ENCODE data around the gene PPFIBP2.

Gene PPFIBP2

GRCh38 chr11:7513234-7514098, at the start of gene PPFIBP2:
PPFIBP2 (plus strand) TSS chr11:7513999; CDS start chr11:7549476, 35,477 bp downstream.
- peak; percentile 15 to 55 for DNase-seq

DNA sequence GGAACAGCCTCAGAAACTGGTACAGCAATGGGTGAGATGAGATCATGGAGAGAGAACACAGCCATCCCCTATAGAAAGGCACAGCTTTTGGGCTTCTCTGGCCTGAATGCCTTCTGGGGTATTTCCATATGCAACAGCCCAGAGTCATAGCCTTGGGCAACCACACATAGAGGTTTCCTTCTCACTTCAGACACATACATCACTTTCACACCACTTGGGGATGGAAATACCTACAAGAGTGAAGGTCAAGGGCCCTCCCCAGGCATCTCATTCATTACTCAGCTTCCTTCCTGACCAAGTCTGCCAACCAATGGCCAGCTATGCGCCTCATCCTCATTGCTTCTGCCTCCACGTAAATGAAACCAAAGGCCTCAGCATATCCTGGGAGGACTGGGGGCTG, 46.1 kb upstream of the PPFIBP2 start:
- no peak for DNase-seq

- DNase-seq: no peak
Observed at GRCh38 chr11:7469351-7469865, 44.4 kb upstream of the PPFIBP2 start.

- DNase-seq: no peak
Observed at GRCh38 chr11:7471071-7471470, 42.7 kb upstream of the PPFIBP2 start.

- no peak for DNase-seq
Observed at GRCh38 chr11:7473717-7474116, 40.1 kb upstream of the PPFIBP2 start.

DNA sequence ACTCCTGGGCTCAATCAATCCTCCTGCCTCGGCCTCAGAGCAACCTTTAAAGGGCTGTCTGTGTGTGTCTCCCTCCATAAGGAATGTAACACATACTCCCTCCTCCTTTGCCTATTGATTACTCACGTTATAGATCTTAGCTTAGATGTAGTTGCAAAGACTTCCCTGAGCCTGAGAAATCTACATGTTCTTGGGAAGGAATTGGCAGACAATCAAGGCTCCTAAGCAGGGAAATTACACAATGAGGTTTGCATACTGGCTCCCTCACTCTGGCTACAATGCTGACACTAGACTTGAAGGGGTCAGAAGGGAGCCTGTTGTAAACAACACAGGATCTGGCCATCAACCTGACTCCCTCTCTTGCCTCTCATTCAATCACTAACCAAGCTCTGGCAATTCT, 33.7 kb upstream of the PPFIBP2 start:
- DNase-seq: no peak

- no peak for DNase-seq
Observed at GRCh38 chr11:7484131-7484530, 29.7 kb upstream of the PPFIBP2 start.

DNA sequence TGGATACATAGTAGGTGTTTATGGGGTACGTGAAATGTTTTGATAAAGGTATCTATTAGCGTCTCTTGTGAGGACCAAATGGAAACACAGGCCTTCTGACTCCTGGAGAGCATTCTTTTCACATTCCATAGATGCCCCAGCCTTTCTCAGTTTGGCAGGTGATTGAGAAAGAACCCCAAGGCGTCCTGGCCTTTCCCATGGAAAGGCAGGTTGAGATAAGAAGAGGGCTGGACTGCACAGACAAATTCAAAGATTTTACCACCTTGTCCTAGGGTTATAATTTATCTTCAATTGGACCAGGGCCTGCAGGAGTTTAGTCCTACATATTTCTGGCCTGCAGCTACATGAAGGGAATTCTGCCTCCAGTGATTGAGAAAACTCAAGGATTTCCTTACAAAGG, 29.2 kb upstream of the PPFIBP2 start:
- no peak for DNase-seq

DNA sequence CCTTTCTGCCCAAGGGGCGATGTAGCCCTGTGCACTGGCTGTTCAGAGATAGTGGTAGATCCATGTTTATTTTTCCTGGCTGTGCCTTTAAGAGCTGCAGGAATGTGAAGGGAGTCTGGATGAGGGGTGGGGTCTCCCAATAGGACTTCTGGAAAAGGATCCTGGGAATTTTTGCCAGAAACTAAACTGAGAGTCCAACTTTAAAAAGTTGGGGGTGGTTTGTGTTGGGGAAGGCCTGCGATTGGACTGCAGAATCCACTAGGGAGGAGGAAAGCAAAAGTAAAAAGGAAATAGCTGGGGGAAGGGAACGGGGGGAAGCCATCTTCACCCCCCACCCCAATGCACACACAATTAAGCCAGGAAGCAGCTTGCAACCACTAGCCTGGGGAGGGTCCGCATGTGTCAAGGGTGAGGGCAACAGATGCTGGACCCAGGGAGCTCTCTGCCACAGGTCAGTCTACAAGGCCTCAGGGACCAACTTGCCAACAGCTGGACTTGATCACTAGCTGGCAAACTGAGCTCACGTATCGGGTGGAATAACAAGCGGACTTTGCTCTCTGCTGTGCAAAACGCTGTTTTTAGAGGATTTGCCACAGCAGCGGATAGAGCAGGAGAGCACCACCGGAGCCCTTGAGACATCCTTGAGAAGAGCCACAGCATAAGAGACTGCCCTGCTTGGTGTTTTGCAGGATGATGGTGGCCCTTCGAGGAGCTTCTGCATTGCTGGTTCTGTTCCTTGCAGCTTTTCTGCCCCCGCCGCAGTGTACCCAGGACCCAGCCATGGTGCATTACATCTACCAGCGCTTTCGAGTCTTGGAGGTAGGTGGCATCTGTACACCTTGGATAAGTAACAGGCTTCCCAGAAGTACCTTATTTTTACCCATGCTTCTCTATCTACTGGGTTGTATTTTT, 28.4 kb upstream of the PPFIBP2 start, which contains the start of gene OLFML1:
OLFML1 (plus strand) TSS at position 321 of the 912 bp plus-strand sequence; CDS start at position 691, 370 bp downstream.
- DNase-seq: no peak

DNA sequence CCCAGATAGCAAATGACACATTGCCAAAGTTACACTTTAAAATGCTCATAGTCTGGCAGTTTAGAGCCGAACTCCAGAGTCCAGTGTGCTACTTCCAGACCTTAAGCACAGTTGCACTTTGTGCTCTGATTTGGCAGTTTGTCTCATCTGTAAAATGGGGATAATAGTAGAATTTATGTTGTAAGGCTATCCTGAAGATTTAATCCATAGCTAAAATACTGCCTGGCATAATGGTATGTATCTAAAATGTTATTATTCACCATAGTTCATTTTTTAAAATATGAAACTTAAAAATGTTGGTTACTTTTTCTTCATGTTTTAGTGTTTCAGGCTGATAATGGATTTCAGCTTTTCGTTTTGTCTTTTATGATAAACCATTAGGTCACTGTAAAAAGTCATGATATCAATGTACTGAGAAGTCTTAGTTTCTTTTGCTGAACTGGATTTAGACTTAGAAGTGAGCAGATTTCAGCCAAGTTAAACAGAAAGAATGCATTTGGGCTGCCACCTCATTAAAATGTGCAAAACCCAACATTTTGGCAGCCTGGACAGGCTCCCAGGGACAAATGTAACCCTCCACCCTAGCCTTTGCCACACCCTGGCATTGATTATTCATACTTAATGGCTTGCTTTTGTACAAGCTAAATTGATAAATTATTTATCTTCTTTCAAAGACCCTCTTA, 27.6 kb upstream of the PPFIBP2 start:
- DNase-seq: no peak

DNA sequence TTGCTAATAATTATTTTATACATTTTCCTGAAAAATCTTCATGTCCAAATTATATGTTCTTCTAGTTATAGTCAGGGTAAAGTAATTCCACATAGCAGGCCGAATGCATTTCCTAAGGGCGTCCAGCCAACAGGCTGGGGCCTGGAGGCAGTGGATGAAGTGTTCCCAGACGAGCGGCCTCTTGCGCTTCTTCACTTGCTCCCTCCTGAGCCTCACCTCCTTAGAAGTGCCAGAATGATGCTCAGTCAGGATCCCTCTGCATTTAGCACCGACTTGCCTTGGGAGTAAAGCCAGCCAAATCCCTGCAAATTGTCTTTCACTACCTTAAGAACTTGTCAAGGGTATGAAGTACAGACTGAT, 27.0 kb upstream of the PPFIBP2 start:
- no peak for DNase-seq

- no peak for DNase-seq
Observed at GRCh38 chr11:7487360-7487759, 26.4 kb upstream of the PPFIBP2 start.

DNA sequence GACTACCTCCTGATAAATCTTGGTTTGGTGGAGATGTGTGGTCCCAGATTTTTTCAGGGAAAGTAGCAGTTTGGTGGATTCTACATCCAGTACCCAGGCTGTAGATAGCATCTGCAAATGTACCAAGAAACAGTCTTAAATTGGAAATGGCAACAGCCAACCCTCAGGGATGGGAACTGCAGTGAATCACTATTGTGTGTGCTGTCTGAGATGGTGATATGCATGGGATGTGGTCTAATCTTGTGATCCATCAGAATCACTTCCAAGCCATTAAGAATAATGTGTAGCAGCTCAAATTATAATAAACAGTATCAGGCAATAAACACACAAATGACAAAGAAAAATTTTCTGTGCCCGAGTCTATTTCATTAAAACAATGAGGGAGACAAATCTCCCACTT, 25.1 kb upstream of the PPFIBP2 start:
- DNase-seq: no peak

- DNase-seq: no peak
Observed at GRCh38 chr11:7489376-7489775, 24.4 kb upstream of the PPFIBP2 start.

DNA sequence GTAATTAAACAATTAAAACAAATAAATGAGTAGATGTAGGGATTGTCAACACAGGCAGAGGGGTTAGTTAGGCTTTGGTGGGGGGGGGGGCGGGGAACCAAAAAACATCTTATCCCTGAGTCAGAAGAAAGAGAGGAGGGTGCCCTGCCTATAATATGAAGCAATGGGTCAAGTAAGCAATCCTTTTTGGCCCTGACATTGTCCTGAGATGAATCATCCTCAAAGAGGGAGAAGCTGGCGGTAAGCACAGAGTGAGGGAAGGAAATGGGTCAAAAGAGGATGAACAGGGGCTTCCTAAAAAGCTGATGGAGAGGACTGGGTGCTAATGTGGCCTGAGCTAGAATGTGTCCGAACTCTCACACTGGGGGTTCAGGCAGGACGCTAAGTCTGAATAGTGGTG, 23.7 kb upstream of the PPFIBP2 start:
- DNase-seq: no peak

- no peak for DNase-seq
Observed at GRCh38 chr11:7490535-7490934, 23.3 kb upstream of the PPFIBP2 start.

GRCh38 chr11:7492253-7492652, 21.5 kb upstream of the PPFIBP2 start:
- no peak for DNase-seq

DNA sequence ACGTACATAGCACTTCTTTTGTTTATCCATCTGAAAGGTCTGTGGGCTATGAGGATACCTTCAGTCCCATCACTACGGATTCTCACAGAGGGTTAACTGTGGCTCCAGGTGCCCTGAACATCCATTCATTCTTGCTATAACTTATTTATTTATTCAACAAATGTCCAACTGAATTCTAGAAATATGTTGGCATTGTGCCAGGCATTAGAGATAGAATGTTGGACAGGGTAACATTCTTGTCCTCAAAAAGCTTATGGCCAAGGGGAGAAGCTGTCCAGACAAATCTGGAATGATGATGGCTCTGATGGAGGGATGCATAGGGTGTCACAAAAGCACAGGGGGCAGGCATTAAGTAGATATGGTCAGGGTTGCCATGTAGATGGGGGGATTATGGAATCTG, 20.1 kb upstream of the PPFIBP2 start:
- no peak for DNase-seq

DNA sequence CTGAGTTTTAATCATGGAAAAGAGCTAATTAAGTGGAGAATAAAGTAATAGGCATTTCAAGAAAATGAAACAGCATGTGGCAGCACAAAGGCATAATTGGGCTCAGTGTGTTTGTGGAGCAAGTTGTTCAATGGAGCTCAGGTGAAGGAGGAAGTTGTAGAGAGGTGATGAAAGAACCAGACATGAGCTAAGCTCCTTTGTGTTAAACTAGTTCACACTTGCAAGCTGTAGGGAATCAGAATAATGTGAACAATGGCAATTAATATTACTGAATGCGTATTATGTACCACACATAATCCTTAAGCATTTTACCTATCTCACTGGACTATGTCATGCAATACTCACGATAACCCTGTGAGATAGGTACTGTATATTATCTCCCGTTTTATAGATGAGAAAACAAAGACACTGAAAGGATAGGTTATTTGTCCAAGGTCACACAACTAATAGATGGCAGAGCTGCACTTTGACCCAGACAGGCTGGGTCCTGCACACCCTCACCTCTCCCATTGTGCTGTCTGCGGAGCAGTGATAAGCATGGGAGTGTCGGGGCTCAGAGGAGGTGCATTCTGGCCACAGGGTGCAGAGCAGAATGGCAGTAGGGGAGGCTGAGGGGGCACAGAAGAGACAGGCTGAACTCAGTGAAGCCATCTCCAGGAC, 19.6 kb upstream of the PPFIBP2 start:
- DNase-seq: no peak

DNA sequence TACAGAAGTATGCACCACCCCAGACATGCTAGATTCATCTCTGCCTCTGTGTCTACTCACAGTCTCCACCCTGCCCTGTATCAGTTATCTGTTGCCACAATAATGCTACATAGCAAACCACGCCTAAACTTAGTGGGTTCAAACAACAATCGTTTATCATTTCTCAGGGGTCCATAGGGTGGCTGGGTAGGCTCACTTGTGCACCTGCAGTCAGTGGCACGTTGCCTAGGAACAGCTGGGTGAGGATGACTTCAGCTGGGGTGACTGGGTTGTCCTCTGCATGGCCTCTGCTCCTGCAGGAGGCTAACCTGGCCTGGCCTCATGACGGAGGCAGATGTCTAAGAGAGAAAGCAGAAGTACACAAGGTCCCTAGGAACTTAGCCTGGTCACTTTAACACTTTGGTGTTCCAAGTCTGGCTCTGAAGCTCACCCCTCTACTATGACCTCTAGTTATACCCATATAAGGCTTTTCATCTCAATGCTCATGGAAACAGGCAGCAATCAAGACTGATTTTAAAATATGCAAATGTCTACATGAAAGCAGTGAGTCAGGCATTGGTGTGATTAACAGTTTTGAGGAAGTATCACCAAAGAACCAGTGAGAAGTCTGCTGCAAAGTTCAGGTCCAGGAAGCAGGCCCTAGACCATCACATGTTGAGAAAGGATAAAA, 17.8 kb upstream of the PPFIBP2 start:
- no peak for DNase-seq

DNA sequence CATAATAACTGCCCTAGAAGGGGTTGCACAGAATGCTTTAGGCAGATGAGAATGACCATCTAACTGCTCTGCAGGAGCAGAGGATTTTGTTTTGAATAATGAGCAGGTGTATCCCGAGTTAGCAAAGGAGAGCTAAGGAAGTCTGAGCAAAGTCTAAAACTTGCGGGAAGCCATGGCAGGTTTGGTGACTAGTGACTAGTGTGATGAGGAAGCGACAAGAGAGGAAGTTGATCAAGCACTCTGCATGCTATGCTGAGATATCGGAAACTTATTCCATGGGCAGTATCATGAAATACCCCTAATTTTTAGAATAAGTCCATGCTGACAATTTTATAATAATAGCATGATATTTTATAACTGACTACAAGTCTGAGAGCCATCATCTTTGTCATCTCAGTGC, 15.6 kb upstream of the PPFIBP2 start:
- DNase-seq: no peak

- no peak for DNase-seq
Observed at GRCh38 chr11:7499081-7499480, 14.7 kb upstream of the PPFIBP2 start.

Data from NCI-H524 (cell line).